OCI-LY1 (cell line): ENCODE measurements around the gene IFI30.

Experiments
- H2AFZ ChIP-seq: fragments of 200-600 bp; sonication (generic), shearing (Covaris generic); 2 replicates; pipeline ENCODE4 v1.6.0; 2014; ENCODE audit warnings: antibody characterized with exemption, mild to moderate bottlenecking, low read length
- H3F3A ChIP-seq: fragments of 200-600 bp; sonication (generic), shearing (Covaris generic); 2 replicates; pipeline ENCODE4 v1.6.0; 2014; ENCODE audit warnings: mild to moderate bottlenecking, antibody characterized with exemption, low read length, moderate library complexity; ENCODE audit not compliant: insufficient read depth
- H3K27ac ChIP-seq: fragments of 200-600 bp; sonication (generic); 2 replicates; pipeline ENCODE4 v1.5.1; 2014; ENCODE audit warnings: low read length, mixed run types, mild to moderate bottlenecking, low read depth; ENCODE audit not compliant: poor library complexity, severe bottlenecking
- H3K27me3 ChIP-seq: fragments of 200-600 bp; sonication (generic); 2 replicates; pipeline ENCODE4 v1.6.0; 2014; ENCODE audit warnings: antibody characterized with exemption, mild to moderate bottlenecking, low read length, moderate library complexity; ENCODE audit not compliant: insufficient read depth
- H3K36me3 ChIP-seq: fragments of 200-600 bp; sonication (generic); 2 replicates; pipeline ENCODE4 v1.6.1; 2014; ENCODE audit warnings: mild to moderate bottlenecking, antibody characterized with exemption, low read length, moderate library complexity, mixed read lengths; ENCODE audit not compliant: insufficient read depth
- H3K4me1 ChIP-seq: fragments of 200-600 bp; sonication (generic); 2 replicates; pipeline ENCODE4 v1.5.1; 2014; ENCODE audit warnings: mild to moderate bottlenecking, low read length, moderate library complexity; ENCODE audit not compliant: insufficient read depth, severe bottlenecking
- H3K4me2 ChIP-seq: fragments of 200-600 bp; sonication (generic), shearing (Covaris generic); 2 replicates; pipeline ENCODE4 v1.6.1; 2014; ENCODE audit warnings: low read length
- H3K4me3 ChIP-seq: fragments of 200-600 bp; sonication (generic); 2 replicates; pipeline ENCODE4 v1.5.1; 2014; ENCODE audit warnings: low read length, low read depth, mild to moderate bottlenecking, mixed read lengths; ENCODE audit not compliant: poor library complexity, severe bottlenecking
- H3K79me2 ChIP-seq: fragments of 200-600 bp; shearing (Covaris generic); 2 replicates; pipeline ENCODE4 v1.6.1; 2016; ENCODE audit warnings: mixed run types, low read length, mixed read lengths; ENCODE audit not compliant: insufficient read depth
- H3K9ac ChIP-seq: fragments of 200-600 bp; sonication (generic), shearing (Covaris generic); 2 replicates; pipeline ENCODE4 v1.6.1; 2014; ENCODE audit warnings: mild to moderate bottlenecking, low read length, mixed read lengths
- H3K9me2 ChIP-seq: fragments of 200-600 bp; sonication (generic), shearing (Covaris generic); 2 replicates; pipeline ENCODE4 v1.6.1; 2014; ENCODE audit warnings: low read depth, mild to moderate bottlenecking, low read length, mixed read lengths
- H3K9me3 ChIP-seq: fragments of 200-600 bp; shearing (Covaris generic); 2 replicates; pipeline ENCODE4 v1.6.1; 2014; ENCODE audit warnings: low read length, mixed read lengths
- H4K20me1 ChIP-seq: fragments of 200-600 bp; sonication (generic), shearing (Covaris generic); 2 replicates; pipeline ENCODE4 v1.6.0; 2016; ENCODE audit warnings: mild to moderate bottlenecking, low read length; ENCODE audit not compliant: insufficient read depth
- EZH2 ChIP-seq: fragments of 200-600 bp; sonication (generic), shearing (Covaris generic); IDR thresholded peaks from 2 replicates; pipeline ENCODE4 v1.8.0; 2017; ENCODE audit warnings: borderline replicate concordance, mixed run types, mild to moderate bottlenecking, antibody characterized with exemption, low read length, moderate library complexity, mixed read lengths
- TF ChIP-seq, protein P1 (sequence below): fragments of 200-600 bp; sonication (generic), shearing (Covaris generic); IDR thresholded peaks from 2 replicates; pipeline ENCODE4 v1.5.1; 2017; ENCODE audit warnings: mild to moderate bottlenecking, antibody characterized with exemption, low read length, moderate library complexity, mixed read lengths

Gene IFI30

DNA sequence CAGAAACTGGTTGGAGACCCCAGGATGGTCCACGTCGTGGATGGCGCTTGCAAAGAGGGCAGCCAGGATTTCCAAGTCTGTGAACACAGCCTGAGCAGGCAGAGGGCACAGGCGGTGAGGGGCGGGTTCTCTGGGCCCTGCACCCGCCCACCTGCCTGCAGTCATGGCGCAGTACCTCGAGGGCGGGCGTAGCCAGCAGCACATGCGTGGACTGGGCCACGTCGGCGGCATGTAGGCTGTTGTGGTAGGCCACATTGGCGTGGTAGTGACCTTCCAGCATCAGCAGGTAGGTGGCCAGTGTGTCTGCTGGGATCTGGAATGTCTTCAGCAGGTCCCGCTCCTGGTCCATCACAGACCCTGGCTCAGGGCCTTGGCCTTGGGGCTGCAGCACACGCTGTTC lies 44.5 kb downstream of the IFI30 start:
- no peak for TF ChIP-seq EZH2
- TF ChIP-seq, protein P1, sequence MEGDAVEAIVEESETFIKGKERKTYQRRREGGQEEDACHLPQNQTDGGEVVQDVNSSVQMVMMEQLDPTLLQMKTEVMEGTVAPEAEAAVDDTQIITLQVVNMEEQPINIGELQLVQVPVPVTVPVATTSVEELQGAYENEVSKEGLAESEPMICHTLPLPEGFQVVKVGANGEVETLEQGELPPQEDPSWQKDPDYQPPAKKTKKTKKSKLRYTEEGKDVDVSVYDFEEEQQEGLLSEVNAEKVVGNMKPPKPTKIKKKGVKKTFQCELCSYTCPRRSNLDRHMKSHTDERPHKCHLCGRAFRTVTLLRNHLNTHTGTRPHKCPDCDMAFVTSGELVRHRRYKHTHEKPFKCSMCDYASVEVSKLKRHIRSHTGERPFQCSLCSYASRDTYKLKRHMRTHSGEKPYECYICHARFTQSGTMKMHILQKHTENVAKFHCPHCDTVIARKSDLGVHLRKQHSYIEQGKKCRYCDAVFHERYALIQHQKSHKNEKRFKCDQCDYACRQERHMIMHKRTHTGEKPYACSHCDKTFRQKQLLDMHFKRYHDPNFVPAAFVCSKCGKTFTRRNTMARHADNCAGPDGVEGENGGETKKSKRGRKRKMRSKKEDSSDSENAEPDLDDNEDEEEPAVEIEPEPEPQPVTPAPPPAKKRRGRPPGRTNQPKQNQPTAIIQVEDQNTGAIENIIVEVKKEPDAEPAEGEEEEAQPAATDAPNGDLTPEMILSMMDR, result no peak
- Histone ChIP-seq H3K4me3 (no peak overlapping the region), H3K9me2 (no peaks in the 10 kb centered on the region), H3K9me3 (no peaks in the 10 kb centered on the region), H3K79me2 (no peaks in the 10 kb centered on the region), H3K27ac (no peak overlapping the region), H3K27me3 (no peaks in the 10 kb centered on the region), H2AFZ (no peak overlapping the region), H4K20me1 (no peaks in the 10 kb centered on the region), H3K4me2 (no peak overlapping the region), H3K4me1 (no peaks in the 10 kb centered on the region), H3K36me3 (no peaks in the 10 kb centered on the region), H3K9ac (no peak overlapping the region), H3F3A (no peaks in the 10 kb centered on the region)

GRCh38 chr19:18218600-18218999 lies 45.0 kb downstream of the IFI30 start:
- Histone ChIP-seq H2AFZ (no peak overlapping the region), H3K9ac (no peak overlapping the region), H3K9me2 (no peaks in the 10 kb centered on the region), H3K4me3 (no peak overlapping the region), H3K36me3 (no peaks in the 10 kb centered on the region), H3K27ac (no peak overlapping the region), H3K27me3 (no peaks in the 10 kb centered on the region), H3K9me3 (no peaks in the 10 kb centered on the region), H3F3A (no peaks in the 10 kb centered on the region), H3K4me1 (no peaks in the 10 kb centered on the region), H3K79me2 (no peaks in the 10 kb centered on the region), H3K4me2 (no peak overlapping the region), H4K20me1 (no peaks in the 10 kb centered on the region)
- TF ChIP-seq, protein P1, result no peak
- TF ChIP-seq EZH2, result no peak

DNA sequence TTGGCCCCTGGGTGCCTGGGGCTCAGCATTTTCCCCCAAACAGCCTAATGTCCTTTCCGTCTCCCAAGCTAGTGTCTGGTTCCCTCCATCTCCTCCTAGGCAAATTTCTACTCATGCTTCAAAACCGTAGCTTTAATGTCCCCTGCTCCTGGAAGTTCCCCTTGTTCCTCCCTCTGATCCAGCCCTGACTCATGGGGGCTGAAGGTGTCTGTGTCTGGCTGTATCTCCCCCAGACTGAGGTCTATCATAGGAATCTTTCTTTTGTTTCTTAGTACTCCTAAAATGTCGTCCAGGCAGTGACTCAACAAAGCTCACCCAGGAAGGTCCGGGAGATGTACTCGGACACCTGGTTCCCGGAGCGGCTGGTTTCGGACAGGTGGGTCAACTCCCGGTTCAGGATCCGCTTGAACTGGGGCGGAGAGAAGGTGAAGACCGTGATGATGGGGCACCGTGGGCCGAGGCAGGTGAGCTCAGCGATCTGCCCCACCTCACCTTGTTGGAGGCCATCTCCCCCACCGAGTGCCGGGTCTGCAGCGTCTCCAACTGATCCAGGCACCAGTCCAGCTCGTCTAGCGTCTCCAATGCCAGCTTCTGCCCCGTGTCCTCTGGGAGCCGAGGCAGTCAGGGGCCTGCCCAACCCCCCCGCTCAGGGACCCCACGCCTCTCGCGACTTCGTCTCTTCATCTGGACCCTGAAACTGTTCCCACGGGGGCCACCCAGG lies 46.5 kb downstream of the IFI30 start:
- Histone ChIP-seq H3K4me2 (no peak overlapping the region), H3F3A (no peaks in the 10 kb centered on the region), H3K9me2 (no peaks in the 10 kb centered on the region), H3K9me3 (no peaks in the 10 kb centered on the region), H3K4me3 (no peak overlapping the region), H3K36me3 (no peaks in the 10 kb centered on the region), H2AFZ (no peak overlapping the region), H3K27ac (no peak overlapping the region), H3K79me2 (no peaks in the 10 kb centered on the region), H3K4me1 (peaks cover 4% of the 10 kb centered on the region), H3K9ac (no peak overlapping the region), H3K27me3 (no peaks in the 10 kb centered on the region), H4K20me1 (no peaks in the 10 kb centered on the region)
- TF ChIP-seq EZH2, result no peak
- TF ChIP-seq, protein P1, result no peak
